Left ventricle myocardium inferior (tissue), 1 donor: ENCODE measurements around the gene MAPK8. TPM values are rescaled to one million over a fixed set of nuclear protein-coding genes. Genes with fewer than 3 reads are reported as not detected.

Source experiments
- DNase-seq: peaks from one replicate; pipeline ENCODE4 v3.0.0-alpha.2; 2020
- H3K27ac ChIP-seq: fragments of 200-600 bp; replicated peaks from 2 replicates; pipeline ENCODE4 v1.8.0; 2021
- H3K27me3 ChIP-seq: fragments of 200-600 bp; 2 replicates; pipeline ENCODE4 v1.8.0; 2021; ENCODE audit warnings: low read depth
- H3K36me3 ChIP-seq: fragments of 200-600 bp; 2 replicates; pipeline ENCODE4 v1.8.0; 2021
- H3K4me1 ChIP-seq: fragments of 200-600 bp; 2 replicates; pipeline ENCODE4 v1.8.0; 2021
- H3K4me3 ChIP-seq: fragments of 200-600 bp; 2 replicates; pipeline ENCODE4 v1.8.0; 2021; ENCODE audit warnings: mild to moderate bottlenecking, moderate library complexity
- H3K9me3 ChIP-seq: fragments of 200-600 bp; replicated peaks from 2 replicates; pipeline ENCODE4 v1.8.0; 2021
- intact Hi-C: fragments of 100-400 bp; cut with micrococcal nuclease; formaldehyde crosslinking; loops from one replicate; pipeline ENCODE4 v1.11.0; 2022
- total RNA-seq: library from RNA; stranded (reverse); fragmentation: NEBNext Ultra II Directional; extraction: Animal tissue kit (Norgen Biotek cat#: 25700); gene quantifications from one replicate; pipeline ENCODE4 v1.2.1, GENCODE V29; 2021
- TF ChIP-seq, protein P1 (sequence below): fragments of 200-600 bp; IDR thresholded peaks from 2 replicates; pipeline ENCODE4 v1.8.0; 2021; ENCODE audit warnings: antibody characterized with exemption, mild to moderate bottlenecking, borderline replicate concordance
- donor health status: DM: no; HTN: yes; CAD: no; lungs with severe emphysema.

The MAPK8 gene
- total RNA-seq, 1 donor from 2014 or later = 32.7 TPM

DNA sequence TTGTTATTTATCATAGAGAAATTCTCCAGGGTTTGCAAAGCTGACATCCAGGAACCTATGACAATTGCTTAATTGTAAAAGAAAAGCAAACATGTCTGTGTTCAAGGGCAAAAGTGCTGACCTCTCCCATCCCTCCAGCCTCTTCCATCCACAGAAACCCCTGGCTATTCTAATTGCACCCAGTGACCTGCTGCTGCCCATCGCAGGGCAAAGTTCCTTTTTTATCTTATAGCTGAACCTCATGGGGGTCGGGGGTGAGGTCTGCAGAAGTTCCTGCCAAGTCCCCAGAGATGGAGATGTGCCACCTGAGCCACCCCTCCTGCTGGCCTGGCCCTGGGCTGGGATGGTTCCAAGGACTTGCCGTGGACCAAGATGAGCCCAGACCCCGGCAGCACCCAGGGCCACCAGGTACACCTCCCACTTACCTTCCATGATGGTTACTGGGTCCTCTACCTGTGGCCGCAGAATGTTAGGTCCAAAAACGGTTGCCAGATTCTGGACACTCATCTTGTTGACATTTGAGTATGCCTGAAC is 146.5 kb downstream of the MAPK8 start:
- TF ChIP-seq, protein P1, sequence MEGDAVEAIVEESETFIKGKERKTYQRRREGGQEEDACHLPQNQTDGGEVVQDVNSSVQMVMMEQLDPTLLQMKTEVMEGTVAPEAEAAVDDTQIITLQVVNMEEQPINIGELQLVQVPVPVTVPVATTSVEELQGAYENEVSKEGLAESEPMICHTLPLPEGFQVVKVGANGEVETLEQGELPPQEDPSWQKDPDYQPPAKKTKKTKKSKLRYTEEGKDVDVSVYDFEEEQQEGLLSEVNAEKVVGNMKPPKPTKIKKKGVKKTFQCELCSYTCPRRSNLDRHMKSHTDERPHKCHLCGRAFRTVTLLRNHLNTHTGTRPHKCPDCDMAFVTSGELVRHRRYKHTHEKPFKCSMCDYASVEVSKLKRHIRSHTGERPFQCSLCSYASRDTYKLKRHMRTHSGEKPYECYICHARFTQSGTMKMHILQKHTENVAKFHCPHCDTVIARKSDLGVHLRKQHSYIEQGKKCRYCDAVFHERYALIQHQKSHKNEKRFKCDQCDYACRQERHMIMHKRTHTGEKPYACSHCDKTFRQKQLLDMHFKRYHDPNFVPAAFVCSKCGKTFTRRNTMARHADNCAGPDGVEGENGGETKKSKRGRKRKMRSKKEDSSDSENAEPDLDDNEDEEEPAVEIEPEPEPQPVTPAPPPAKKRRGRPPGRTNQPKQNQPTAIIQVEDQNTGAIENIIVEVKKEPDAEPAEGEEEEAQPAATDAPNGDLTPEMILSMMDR = no peak
- no peak for DNase-seq
- intact Hi-C loops = no loop called here
- no peaks in the 10 kb centered on the region for H3K9me3 ChIP-seq
- no peak overlapping the region for H3K4me3 ChIP-seq
- no peaks in the 10 kb centered on the region for H3K36me3 ChIP-seq
- peaks cover 13% of the 10 kb centered on the region for H3K4me1 ChIP-seq
- no peaks in the 10 kb centered on the region for H3K27me3 ChIP-seq
- no peak overlapping the region for H3K27ac ChIP-seq

DNA sequence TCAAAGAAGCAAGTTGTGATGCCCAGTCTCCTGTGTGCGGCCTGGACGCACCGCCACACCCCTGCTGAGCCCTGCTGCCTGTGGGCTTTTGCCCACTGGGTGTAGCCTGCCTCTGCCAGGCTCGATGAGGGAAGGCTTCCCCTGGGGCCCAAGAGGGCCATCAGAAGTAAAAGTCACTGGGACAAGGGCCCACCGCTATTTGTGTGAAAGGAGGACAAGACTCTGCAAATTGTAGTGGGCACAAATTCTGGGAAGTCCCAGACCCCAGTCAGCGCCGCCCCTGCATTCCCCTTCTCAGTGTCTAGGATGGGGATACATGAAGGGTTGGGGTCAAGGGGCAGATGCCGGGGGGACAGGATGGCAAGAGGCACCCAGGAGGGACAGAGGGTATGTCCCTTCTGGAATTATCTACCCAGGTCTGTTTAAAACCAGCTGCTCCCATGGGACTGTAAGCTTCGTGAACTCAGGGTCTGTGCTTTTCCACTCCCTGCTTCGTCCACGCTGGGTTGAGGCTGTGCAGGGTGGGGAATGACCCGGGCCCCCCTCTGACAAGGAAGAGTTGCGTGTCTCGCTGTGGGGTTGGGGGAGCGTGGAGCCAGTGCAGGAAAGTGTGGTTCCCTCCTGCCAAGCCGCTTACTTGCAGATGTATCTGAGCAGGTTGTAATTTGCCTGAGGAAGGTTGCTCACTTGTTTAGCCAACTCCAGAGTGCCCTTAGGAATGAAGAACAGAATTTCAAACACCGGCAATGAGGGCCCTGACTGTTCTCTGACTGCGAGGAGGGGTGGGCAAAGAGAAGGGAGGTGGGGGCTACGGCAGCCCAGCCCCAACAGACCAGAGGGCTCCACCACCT is 147.2 kb downstream of the MAPK8 start:
- H3K27ac ChIP-seq = no peak overlapping the region
- TF ChIP-seq, protein P1 = no peak
- H3K36me3 ChIP-seq = no peaks in the 10 kb centered on the region
- H3K9me3 ChIP-seq = no peaks in the 10 kb centered on the region
- no peak overlapping the region for H3K4me3 ChIP-seq
- intact Hi-C loops = no loop called here
- DNase-seq = no peak
- no peaks in the 10 kb centered on the region for H3K27me3 ChIP-seq
- peaks cover 13% of the 10 kb centered on the region for H3K4me1 ChIP-seq

DNA sequence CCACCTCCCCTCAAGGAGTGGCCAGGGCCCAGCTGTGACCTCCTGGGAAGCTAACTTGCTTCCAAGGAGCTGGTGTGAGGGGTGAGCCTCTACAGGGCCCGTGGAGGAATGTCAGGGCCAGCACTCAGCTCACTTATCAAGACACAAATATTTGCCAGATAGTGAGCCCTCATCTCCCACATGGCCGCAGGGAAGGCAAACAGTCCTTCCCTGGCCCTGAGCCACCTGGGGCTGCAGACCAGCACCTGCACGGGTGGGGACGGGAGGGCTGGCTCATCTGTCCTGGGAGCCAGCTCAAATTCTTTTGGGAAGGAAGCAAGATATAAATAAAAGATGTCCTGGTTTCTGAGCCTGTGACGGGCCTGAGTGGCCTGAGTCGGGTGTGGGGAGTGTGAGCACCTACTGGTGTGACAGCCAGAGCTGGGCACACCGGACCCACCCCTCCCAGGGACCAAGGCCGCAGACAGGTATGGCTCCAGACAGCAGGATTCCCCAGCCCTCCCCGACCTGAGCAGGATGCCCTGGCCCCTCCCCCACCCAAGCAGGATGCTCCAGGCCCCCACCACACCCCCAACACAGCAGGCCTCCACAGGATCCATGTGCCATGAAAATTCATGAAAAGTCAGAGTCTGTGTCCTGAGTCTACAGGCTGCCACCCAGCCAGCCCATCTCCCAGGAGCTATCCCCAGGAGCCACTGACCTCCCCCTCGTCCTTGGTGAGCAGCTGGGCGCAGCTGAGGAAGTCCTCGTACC is 148.0 kb downstream of the MAPK8 start:
- Histone ChIP-seq H3K36me3 (no peaks in the 10 kb centered on the region), H3K27ac (no peak overlapping the region), H3K27me3 (no peaks in the 10 kb centered on the region), H3K9me3 (no peaks in the 10 kb centered on the region), H3K4me1 (peaks cover 13% of the 10 kb centered on the region), H3K4me3 (no peak overlapping the region)
- intact Hi-C loops = no loop called here
- TF ChIP-seq, protein P1 = no peak
- no peak for DNase-seq

DNA sequence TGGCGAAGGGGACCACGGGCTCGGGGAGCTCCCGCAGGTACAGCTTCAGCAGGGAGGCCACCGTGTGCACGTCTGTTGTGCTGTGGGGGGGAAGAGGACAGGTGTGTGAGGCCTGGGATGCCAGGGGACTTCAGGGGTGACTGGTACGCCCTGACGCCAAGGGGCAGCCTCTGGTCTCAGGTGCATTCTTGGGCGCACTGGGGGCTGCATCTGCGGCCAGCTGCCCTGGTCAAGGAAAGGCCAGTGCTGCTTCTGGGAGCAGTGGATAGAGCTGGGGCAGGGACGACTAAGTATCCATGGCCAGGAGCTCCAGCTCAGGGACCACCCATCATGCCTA is 148.5 kb downstream of the MAPK8 start:
- intact Hi-C loops = no loop called here
- DNase-seq = no peak
- TF ChIP-seq, protein P1 = no peak
- peaks cover 13% of the 10 kb centered on the region for H3K4me1 ChIP-seq
- no peak overlapping the region for H3K27ac ChIP-seq
- H3K4me3 ChIP-seq = no peak overlapping the region
- H3K9me3 ChIP-seq = no peaks in the 10 kb centered on the region
- no peaks in the 10 kb centered on the region for H3K36me3 ChIP-seq
- H3K27me3 ChIP-seq = no peaks in the 10 kb centered on the region

DNA sequence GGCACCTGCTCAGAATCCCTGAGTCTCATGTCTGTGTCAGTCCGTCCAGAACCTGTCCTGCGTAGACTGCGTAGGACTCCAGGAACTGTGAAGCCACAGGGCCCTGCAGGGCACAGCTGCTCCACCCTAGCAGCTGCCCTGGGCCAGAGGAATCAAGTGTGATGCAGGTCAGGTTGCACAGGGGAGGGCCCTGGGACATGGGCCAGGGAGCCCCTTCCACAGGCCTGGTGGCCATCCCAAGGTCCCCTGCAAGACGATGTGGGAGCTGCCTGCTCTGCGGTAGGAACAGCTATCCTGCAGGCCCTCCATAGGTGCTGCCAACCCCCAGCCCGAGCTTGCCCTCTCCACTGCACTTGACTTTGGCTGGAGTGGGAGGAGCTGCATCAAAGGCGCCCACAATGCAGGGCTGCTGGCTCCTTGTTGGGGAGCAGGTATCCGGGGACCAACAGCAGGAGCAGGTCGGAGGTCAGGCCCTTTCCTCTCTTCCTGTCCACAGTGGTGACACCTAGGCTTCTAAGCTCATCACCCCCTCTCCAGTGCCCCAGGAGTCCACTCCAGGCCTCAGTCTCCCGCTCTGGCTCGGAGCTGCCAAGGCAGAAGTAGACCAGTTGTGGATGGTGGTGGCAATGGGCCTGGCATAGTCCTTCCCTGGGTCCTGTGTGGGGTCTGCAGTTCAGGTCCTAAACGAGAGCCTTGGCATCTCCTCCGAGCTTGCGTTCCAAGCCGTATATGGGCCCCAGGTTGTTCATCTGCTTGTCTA is 149.1 kb downstream of the MAPK8 start:
- TF ChIP-seq, protein P1 = no peak
- Histone ChIP-seq H3K4me1 (peaks cover 13% of the 10 kb centered on the region), H3K27me3 (no peaks in the 10 kb centered on the region), H3K4me3 (no peak overlapping the region), H3K27ac (no peak overlapping the region), H3K9me3 (no peaks in the 10 kb centered on the region), H3K36me3 (no peaks in the 10 kb centered on the region)
- DNase-seq = no peak
- intact Hi-C loops = no loop called here
